AG08396 (cell line): ENCODE measurements around the gene NTM.

Experiments used
- DNase-seq: peaks from one replicate; pipeline ENCODE4 v3.0.0; 2012; ENCODE audit warnings: low spot score, mixed read lengths

NTM gene

GRCh38 chr11:132114743-132115142 lies 744.3 kb downstream of the NTM start:
- DNase-seq: no peak

GRCh38 chr11:132115454-132115853 lies 745.0 kb downstream of the NTM start:
- no peak for DNase-seq

- DNase-seq: no peak
Measured at GRCh38 chr11:132116516-132116915, 746.1 kb downstream of the NTM start.

- no peak for DNase-seq
Measured at GRCh38 chr11:132118661-132119060, 748.2 kb downstream of the NTM start.

GRCh38 chr11:132119573-132119972 lies 749.2 kb downstream of the NTM start:
- no peak for DNase-seq

GRCh38 chr11:132122735-132123134 lies 752.3 kb downstream of the NTM start:
- no peak for DNase-seq

- no peak for DNase-seq
Measured at GRCh38 chr11:132123449-132123848, 753.0 kb downstream of the NTM start.

GRCh38 chr11:132123854-132124835 lies 753.7 kb downstream of the NTM start:
- no peak for DNase-seq

GRCh38 chr11:132125988-132126871 lies 755.8 kb downstream of the NTM start:
- peak; percentile 39 for DNase-seq

- DNase-seq: peak; percentile 85
Measured at GRCh38 chr11:132126973-132127899, 756.8 kb downstream of the NTM start.

GRCh38 chr11:132127900-132128288 lies 757.5 kb downstream of the NTM start:
- no peak for DNase-seq

- DNase-seq: no peak
Measured at GRCh38 chr11:132131047-132131446, 760.6 kb downstream of the NTM start.

- no peak for DNase-seq
Measured at GRCh38 chr11:132131961-132132360, 761.5 kb downstream of the NTM start.

- no peak for DNase-seq
Measured at GRCh38 chr11:132134322-132134721, 763.9 kb downstream of the NTM start.

- DNase-seq: no peak
Measured at GRCh38 chr11:132137289-132137980, 767.0 kb downstream of the NTM start.

GRCh38 chr11:132137981-132138313 lies 767.5 kb downstream of the NTM start:
- no peak for DNase-seq

- no peak for DNase-seq
Measured at GRCh38 chr11:132139181-132139580, 768.8 kb downstream of the NTM start.

- no peak for DNase-seq
Measured at GRCh38 chr11:132140056-132140455, 769.6 kb downstream of the NTM start.

- DNase-seq: no peak
Measured at GRCh38 chr11:132142121-132142520, 771.7 kb downstream of the NTM start.

- no peak for DNase-seq
Measured at GRCh38 chr11:132142554-132142953, 772.1 kb downstream of the NTM start.

GRCh38 chr11:132147464-132147863 lies 777.0 kb downstream of the NTM start:
- no peak for DNase-seq
